ENCODE measurements around the gene ABCB11. TPM values are rescaled to one million over a fixed set of nuclear protein-coding genes. Genes with fewer than 3 reads are reported as not detected.

Gene ABCB11
- total RNA-seq, 4 donors from 2014 or later: 0.06 TPM; not detected in 3

DNA sequence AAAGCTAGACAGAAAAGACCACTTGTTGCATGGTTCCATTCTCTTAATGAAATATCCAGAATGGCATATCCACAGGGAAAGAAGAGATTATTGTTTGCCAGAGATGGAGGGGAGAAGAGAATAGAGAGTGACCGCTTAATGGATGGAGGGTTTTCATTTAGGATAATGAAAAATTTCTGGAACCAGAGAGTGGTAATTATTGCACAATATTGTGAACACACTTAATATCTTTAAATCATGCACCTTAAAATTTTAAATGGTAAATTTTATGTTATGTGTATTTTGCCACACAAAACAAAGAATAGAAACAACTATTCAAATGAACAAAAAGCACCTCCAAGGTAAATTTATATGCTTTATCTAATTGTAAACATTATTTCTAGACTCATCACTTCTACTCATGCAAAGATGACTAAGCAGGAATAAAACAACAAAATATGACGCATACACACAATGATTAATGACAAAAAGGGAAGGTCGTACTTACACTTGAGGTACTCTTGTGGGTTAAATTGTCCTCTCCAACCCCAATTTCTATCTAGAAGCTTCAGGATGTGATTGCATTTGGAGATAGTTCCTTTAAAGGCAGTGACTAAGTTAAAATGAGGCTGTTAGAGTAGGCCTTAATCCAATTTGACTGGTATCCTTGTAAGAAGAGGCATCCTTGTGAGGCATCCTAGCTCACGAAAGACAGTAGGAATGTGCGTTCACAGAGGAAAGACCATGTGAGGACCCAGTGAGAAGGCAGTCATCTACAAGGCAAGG lies 19.5 kb upstream of the ABCB11 start:
- Histone ChIP-seq H3K27me3 (no peaks in the 10 kb centered on the region), H3K27ac (replicated peaks in 1 of 4) (no peak overlapping the region), H3K9me3 (peaks cover 0 to 20% (median 12%) of the 10 kb centered on the region in 4 donors), H3K36me3 (no peaks in the 10 kb centered on the region), H3K4me1 (no peaks in the 10 kb centered on the region), H3K4me3 (no peak overlapping the region)
- intact Hi-C loops (cut with DNase I): no loop called here
- no peak for TF ChIP-seq POLR2A (IDR thresholded peaks at IDR 0.05; ENCODE audit: low read depth)
- 70% methylated on average over 5 of the region's 5 CpGs for WGBS
- no peak for DNase-seq (ENCODE audit: extremely low spot score)

DNA sequence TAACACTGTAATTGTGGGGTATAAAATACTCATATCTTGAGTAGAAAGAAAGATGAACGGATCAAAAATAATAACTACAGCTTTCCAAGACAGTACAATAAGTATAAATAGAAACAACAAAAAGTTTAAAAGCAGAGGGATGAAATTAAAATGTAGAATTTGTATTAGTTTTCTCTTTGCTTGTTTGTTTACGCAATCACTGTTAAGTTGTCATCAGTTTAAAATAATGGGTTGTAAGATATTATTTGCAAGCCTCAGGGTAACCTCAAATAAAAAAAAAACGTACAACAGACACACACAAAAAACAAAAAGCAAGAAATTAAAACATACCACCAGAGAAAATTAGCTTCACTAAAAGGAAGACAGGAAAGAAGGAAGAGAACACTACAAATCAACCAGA lies 18.0 kb upstream of the ABCB11 start:
- no peak for DNase-seq (ENCODE audit: extremely low spot score)
- Histone ChIP-seq H3K4me1 (no peaks in the 10 kb centered on the region), H3K27me3 (no peaks in the 10 kb centered on the region), H3K27ac (replicated peaks in 1 of 4) (no peak overlapping the region), H3K9me3 (peaks cover 0 to 4% (median under 1%) of the 10 kb centered on the region in 4 donors), H3K4me3 (no peak overlapping the region), H3K36me3 (no peaks in the 10 kb centered on the region)
- TF ChIP-seq POLR2A (IDR thresholded peaks at IDR 0.05; ENCODE audit: low read depth): no peak
- TF ChIP-seq, protein P1, sequence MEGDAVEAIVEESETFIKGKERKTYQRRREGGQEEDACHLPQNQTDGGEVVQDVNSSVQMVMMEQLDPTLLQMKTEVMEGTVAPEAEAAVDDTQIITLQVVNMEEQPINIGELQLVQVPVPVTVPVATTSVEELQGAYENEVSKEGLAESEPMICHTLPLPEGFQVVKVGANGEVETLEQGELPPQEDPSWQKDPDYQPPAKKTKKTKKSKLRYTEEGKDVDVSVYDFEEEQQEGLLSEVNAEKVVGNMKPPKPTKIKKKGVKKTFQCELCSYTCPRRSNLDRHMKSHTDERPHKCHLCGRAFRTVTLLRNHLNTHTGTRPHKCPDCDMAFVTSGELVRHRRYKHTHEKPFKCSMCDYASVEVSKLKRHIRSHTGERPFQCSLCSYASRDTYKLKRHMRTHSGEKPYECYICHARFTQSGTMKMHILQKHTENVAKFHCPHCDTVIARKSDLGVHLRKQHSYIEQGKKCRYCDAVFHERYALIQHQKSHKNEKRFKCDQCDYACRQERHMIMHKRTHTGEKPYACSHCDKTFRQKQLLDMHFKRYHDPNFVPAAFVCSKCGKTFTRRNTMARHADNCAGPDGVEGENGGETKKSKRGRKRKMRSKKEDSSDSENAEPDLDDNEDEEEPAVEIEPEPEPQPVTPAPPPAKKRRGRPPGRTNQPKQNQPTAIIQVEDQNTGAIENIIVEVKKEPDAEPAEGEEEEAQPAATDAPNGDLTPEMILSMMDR (IDR thresholded peaks at IDR 0.05): no peak
- TF ChIP-seq EP300 (IDR thresholded peaks at IDR 0.05): no peak
- no peak for TF ChIP-seq POLR2AphosphoS5 (IDR thresholded peaks at IDR 0.05)
- intact Hi-C loops (cut with DNase I): no loop called here
- WGBS: 64% methylated on average over 3 of the region's 3 CpGs

DNA sequence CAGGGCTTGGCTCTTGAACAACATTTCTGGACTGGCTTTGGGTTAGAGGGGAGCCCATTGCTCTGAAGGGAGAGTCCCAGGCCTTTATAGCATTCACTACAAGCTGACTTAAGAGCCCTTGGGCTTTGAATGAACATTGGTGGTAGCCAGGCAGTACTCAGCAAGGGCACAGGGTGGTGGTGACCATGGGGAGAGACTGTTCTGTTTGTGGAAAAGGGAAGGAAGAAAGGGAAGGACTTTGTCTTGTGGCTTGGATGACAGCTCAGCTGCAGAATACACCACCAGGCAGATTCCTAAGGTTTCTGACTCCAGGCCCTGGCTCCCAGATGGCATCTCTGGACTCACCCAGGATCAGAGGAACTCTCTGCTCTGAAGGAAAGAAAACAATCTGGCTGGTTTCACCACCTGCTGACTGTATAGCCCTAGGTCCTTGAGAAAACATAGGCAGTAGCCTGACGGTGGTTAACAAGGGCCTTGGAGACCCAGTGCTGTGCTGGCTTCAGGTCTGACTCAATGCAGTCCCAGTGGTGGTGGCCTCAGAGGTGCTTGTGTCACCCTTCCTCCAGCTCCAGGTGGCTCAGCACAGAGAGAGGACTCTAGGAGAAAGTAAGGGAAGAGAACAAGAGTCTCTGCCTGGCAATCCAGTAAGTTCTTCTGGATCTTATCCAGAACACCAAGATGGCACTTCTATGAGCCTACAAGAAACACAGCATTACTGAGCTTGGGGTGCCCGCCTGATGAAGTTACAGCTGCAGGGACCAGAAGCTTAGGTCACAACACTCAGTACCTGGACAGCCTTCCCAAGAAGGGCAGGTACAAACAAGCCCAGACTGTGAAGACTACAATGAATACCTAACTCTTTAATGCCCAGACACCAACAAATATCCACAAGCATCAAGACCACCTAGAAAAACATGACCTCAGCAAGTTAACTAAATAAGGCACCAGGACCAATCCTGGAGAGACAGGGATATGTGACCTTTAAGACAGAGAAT lies 16.4 kb upstream of the ABCB11 start:
- intact Hi-C loops (cut with DNase I): no loop called here
- Histone ChIP-seq H3K36me3 (no peaks in the 10 kb centered on the region), H3K27me3 (no peaks in the 10 kb centered on the region), H3K4me1 (no peaks in the 10 kb centered on the region), H3K4me3 (no peak overlapping the region), H3K27ac (replicated peaks in 1 of 4) (no peak overlapping the region), H3K9me3 (peaks cover 0 to 3% (median 0%) of the 10 kb centered on the region in 4 donors)
- no peak for DNase-seq (ENCODE audit: extremely low spot score)
- WGBS: 88% methylated on average over 2 of the region's 2 CpGs
- no peak for TF ChIP-seq EP300 (IDR thresholded peaks at IDR 0.05)
- TF ChIP-seq, protein P1 (IDR thresholded peaks at IDR 0.05): no peak

DNA sequence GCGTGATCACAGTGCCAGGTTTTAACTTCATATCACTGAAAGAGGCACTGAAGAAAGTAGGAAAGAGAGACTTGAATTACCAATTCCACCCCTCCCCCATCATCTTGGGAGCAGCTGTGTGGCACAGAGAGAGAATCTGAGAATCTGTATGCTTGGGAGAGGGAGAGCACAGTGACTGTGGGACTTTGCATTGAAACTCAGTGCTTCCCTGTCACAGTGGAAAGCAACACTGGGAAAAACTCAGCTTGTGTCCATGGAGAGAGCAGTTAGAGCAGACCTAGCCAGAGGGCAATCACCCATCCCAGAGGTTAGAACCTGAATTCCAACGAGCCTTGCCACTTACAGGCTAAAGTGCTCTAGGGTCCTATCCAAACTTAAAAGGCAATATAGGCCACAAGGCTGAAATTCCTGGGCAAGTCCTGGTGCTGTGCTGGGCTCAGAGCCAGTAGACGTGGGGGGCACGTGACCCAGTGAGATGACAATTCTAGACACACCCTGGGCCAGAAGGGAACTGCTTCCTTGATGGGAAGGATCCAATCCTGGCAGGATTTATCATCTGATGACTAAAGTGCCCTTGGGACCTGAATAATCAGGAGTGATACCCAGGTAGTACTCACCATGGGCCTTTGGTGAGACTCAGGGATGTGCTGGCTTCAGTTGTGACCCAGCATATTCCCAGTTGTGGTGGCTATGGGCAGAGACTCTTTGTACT lies 15.5 kb upstream of the ABCB11 start:
- intact Hi-C loops (cut with DNase I): no loop called here
- Histone ChIP-seq H3K27me3 (no peaks in the 10 kb centered on the region), H3K27ac (replicated peaks in 1 of 4) (no peak overlapping the region), H3K9me3 (peaks cover 0 to 3% (median 0%) of the 10 kb centered on the region in 4 donors), H3K4me3 (no peak overlapping the region), H3K4me1 (no peaks in the 10 kb centered on the region), H3K36me3 (no peaks in the 10 kb centered on the region)
- no peak for TF ChIP-seq POLR2A (IDR thresholded peaks at IDR 0.05; ENCODE audit: low read depth)
- no peak for TF ChIP-seq POLR2AphosphoS5 (IDR thresholded peaks at IDR 0.05)
- TF ChIP-seq, protein P1 (IDR thresholded peaks at IDR 0.05): no peak
- no peak for TF ChIP-seq EP300 (IDR thresholded peaks at IDR 0.05)
- DNase-seq (ENCODE audit: extremely low spot score): no peak
- WGBS: 84% methylated on average over 3 of the region's 4 CpGs
